NCI-H2107 treated with DMSO at 0.1 percent for 48 hours (cell line): Measurements from ENCODE around the gene ASPG.
A peak's percentile ranks its signal among the peaks of the same experiment; 100 is the strongest.

Experiments
- DNase-seq: peaks from one replicate; lab custom pipeline; 2025; ENCODE audit not compliant: unreplicated experiment; lab: John Stamatoyannopoulos, UW

ASPG gene

GRCh38 chr14:104116288-104116755, 30.8 kb downstream of the ASPG start:
- no peak for DNase-seq

GRCh38 chr14:104116756-104117340, 31.3 kb downstream of the ASPG start:
- no peak for DNase-seq

- no peak for DNase-seq
These were observed 32.0 kb downstream of the ASPG start for GRCh38 chr14:104117341-104118005.

GRCh38 chr14:104118006-104118844, 32.7 kb downstream of the ASPG start:
- DNase-seq, result no peak

GRCh38 chr14:104119119-104119487, 33.6 kb downstream of the ASPG start:
- no peak for DNase-seq

- DNase-seq, result no peak
These were observed 34.2 kb downstream of the ASPG start for GRCh38 chr14:104119488-104120251.

GRCh38 chr14:104120281-104120741, 34.8 kb downstream of the ASPG start:
- DNase-seq, result no peak

GRCh38 chr14:104121142-104121541, 35.6 kb downstream of the ASPG start:
- no peak for DNase-seq

- DNase-seq, result no peak
These were observed 38.4 kb downstream of the ASPG start for GRCh38 chr14:104123879-104124278.

- DNase-seq, result no peak
These were observed 39.5 kb downstream of the ASPG start for GRCh38 chr14:104125011-104125410.

- DNase-seq, result no peak
These were observed 41.3 kb downstream of the ASPG start for GRCh38 chr14:104126753-104127152.

- DNase-seq, result no peak
These were observed 43.5 kb downstream of the ASPG start for GRCh38 chr14:104128981-104129380.

- DNase-seq, result no peak
These were observed 44.1 kb downstream of the ASPG start for GRCh38 chr14:104129556-104129955.

- DNase-seq, result peak; percentile 39
These were observed 45.6 kb downstream of the ASPG start for GRCh38 chr14:104130974-104131651.

GRCh38 chr14:104131968-104132732, 46.6 kb downstream of the ASPG start:
- DNase-seq, result no peak

GRCh38 chr14:104132981-104133380, 47.5 kb downstream of the ASPG start:
- DNase-seq, result no peak

- no peak for DNase-seq
These were observed 48.0 kb downstream of the ASPG start for GRCh38 chr14:104133496-104133895.

GRCh38 chr14:104134061-104134965, 48.8 kb downstream of the ASPG start:
- no peak for DNase-seq
